ENCODE results near the gene DDX3X. TPM values are rescaled to one million over a fixed set of nuclear protein-coding genes. Genes with fewer than 3 reads are reported as not detected.

Gene DDX3X
- total RNA-seq, 1 experiment from 2014 or later = 228 TPM

DNA sequence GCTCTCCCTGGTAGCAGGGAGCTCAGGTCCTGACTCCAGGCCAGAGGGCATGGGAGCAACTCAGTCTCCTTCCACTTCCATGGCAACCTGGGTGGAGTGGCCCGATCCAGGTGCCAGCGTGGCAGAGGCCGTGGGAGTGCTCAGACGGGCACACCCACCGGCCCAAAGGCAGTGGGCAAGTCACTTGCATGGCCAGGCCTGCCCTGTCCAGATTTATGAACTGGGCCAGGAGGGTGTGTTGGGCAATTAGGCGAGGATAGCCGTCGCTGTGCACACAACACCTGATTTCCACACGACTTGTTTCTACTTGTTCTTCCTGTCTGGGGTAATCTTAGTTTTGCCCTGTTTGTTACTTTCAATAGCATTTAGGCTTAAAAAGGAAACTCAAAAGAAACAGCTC is 57.6 kb downstream of the DDX3X start (continued):
- TF ChIP-seq, protein P1, sequence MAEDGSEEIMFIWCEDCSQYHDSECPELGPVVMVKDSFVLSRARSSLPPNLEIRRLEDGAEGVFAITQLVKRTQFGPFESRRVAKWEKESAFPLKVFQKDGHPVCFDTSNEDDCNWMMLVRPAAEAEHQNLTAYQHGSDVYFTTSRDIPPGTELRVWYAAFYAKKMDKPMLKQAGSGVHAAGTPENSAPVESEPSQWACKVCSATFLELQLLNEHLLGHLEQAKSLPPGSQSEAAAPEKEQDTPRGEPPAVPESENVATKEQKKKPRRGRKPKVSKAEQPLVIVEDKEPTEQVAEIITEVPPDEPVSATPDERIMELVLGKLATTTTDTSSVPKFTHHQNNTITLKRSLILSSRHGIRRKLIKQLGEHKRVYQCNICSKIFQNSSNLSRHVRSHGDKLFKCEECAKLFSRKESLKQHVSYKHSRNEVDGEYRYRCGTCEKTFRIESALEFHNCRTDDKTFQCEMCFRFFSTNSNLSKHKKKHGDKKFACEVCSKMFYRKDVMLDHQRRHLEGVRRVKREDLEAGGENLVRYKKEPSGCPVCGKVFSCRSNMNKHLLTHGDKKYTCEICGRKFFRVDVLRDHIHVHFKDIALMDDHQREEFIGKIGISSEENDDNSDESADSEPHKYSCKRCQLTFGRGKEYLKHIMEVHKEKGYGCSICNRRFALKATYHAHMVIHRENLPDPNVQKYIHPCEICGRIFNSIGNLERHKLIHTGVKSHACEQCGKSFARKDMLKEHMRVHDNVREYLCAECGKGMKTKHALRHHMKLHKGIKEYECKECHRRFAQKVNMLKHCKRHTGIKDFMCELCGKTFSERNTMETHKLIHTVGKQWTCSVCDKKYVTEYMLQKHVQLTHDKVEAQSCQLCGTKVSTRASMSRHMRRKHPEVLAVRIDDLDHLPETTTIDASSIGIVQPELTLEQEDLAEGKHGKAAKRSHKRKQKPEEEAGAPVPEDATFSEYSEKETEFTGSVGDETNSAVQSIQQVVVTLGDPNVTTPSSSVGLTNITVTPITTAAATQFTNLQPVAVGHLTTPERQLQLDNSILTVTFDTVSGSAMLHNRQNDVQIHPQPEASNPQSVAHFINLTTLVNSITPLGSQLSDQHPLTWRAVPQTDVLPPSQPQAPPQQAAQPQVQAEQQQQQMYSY (CRISPR knock-in tag; IDR thresholded peaks at IDR 0.05) = no peak

DNA sequence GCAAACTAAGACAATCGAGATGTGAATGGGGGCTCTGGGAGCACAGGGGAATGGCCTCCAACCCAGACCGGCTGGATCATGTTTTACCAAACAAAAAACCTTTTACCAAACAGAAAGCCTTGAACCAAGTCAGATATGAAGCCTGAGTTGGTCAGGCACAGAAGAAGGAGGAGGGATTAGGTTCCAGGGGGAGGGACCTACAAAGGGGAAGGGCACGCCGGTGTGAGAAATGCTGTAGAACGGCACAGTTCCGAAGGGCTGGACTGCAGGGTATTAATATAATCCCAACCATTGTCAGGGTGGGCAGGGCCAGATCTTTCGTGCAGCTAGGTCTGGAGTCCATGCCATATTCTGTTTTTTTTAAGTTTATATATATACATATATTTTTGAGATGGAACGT is 60.3 kb downstream of the DDX3X start:
- DNase-seq (ENCODE audit: low spot score) (no peak), ATAC-seq (no peak)
- no peak overlapping the region for H3K27ac Mint-ChIP-seq
- TF ChIP-seq ZNF416 (CRISPR knock-in tag; IDR thresholded peaks at IDR 0.05) (no peak), ZNF232 (CRISPR knock-in tag; IDR thresholded peaks at IDR 0.05) (no peak), ZBTB21 (CRISPR knock-in tag; IDR thresholded peaks at IDR 0.05; ENCODE audit: borderline replicate concordance) (no peak), ESRRA (CRISPR knock-in tag; IDR thresholded peaks at IDR 0.05; ENCODE audit: borderline replicate concordance) (no peak), MYBL2 (CRISPR knock-in tag; IDR thresholded peaks at IDR 0.05) (no peak), IRF2 (CRISPR knock-in tag; IDR thresholded peaks at IDR 0.05; ENCODE audit: borderline replicate concordance, low read depth) (no peak), TCF7 (CRISPR knock-in tag; IDR thresholded peaks at IDR 0.05; ENCODE audit: low read depth) (no peak), KAT7 (CRISPR knock-in tag; IDR thresholded peaks at IDR 0.05; ENCODE audit: borderline replicate concordance) (no peak), OVOL2 (CRISPR knock-in tag; IDR thresholded peaks at IDR 0.05; ENCODE audit: borderline replicate concordance) (no peak), JAZF1 (CRISPR knock-in tag; IDR thresholded peaks at IDR 0.05) (no peak)
- TF ChIP-seq, protein P2, sequence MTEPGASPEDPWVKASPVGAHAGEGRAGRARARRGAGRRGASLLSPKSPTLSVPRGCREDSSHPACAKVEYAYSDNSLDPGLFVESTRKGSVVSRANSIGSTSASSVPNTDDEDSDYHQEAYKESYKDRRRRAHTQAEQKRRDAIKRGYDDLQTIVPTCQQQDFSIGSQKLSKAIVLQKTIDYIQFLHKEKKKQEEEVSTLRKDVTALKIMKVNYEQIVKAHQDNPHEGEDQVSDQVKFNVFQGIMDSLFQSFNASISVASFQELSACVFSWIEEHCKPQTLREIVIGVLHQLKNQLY (CRISPR knock-in tag; IDR thresholded peaks at IDR 0.05) = no peak
- TF ChIP-seq, protein P3, sequence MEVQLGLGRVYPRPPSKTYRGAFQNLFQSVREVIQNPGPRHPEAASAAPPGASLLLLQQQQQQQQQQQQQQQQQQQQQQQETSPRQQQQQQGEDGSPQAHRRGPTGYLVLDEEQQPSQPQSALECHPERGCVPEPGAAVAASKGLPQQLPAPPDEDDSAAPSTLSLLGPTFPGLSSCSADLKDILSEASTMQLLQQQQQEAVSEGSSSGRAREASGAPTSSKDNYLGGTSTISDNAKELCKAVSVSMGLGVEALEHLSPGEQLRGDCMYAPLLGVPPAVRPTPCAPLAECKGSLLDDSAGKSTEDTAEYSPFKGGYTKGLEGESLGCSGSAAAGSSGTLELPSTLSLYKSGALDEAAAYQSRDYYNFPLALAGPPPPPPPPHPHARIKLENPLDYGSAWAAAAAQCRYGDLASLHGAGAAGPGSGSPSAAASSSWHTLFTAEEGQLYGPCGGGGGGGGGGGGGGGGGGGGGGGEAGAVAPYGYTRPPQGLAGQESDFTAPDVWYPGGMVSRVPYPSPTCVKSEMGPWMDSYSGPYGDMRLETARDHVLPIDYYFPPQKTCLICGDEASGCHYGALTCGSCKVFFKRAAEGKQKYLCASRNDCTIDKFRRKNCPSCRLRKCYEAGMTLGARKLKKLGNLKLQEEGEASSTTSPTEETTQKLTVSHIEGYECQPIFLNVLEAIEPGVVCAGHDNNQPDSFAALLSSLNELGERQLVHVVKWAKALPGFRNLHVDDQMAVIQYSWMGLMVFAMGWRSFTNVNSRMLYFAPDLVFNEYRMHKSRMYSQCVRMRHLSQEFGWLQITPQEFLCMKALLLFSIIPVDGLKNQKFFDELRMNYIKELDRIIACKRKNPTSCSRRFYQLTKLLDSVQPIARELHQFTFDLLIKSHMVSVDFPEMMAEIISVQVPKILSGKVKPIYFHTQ (CRISPR knock-in tag; IDR thresholded peaks at IDR 0.05) = no peak
- TF ChIP-seq, protein P4, sequence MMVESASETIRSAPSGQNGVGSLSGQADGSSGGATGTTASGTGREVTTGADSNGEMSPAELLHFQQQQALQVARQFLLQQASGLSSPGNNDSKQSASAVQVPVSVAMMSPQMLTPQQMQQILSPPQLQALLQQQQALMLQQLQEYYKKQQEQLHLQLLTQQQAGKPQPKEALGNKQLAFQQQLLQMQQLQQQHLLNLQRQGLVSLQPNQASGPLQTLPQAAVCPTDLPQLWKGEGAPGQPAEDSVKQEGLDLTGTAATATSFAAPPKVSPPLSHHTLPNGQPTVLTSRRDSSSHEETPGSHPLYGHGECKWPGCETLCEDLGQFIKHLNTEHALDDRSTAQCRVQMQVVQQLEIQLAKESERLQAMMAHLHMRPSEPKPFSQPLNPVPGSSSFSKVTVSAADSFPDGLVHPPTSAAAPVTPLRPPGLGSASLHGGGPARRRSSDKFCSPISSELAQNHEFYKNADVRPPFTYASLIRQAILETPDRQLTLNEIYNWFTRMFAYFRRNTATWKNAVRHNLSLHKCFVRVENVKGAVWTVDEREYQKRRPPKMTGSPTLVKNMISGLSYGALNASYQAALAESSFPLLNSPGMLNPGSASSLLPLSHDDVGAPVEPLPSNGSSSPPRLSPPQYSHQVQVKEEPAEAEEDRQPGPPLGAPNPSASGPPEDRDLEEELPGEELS (CRISPR knock-in tag; IDR thresholded peaks at IDR 0.05) = no peak
- TF ChIP-seq, protein P5, sequence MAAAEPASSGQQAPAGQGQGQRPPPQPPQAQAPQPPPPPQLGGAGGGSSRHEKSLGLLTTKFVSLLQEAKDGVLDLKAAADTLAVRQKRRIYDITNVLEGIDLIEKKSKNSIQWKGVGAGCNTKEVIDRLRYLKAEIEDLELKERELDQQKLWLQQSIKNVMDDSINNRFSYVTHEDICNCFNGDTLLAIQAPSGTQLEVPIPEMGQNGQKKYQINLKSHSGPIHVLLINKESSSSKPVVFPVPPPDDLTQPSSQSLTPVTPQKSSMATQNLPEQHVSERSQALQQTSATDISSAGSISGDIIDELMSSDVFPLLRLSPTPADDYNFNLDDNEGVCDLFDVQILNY (CRISPR knock-in tag; IDR thresholded peaks at IDR 0.05) = no peak
- TF ChIP-seq, protein P6, sequence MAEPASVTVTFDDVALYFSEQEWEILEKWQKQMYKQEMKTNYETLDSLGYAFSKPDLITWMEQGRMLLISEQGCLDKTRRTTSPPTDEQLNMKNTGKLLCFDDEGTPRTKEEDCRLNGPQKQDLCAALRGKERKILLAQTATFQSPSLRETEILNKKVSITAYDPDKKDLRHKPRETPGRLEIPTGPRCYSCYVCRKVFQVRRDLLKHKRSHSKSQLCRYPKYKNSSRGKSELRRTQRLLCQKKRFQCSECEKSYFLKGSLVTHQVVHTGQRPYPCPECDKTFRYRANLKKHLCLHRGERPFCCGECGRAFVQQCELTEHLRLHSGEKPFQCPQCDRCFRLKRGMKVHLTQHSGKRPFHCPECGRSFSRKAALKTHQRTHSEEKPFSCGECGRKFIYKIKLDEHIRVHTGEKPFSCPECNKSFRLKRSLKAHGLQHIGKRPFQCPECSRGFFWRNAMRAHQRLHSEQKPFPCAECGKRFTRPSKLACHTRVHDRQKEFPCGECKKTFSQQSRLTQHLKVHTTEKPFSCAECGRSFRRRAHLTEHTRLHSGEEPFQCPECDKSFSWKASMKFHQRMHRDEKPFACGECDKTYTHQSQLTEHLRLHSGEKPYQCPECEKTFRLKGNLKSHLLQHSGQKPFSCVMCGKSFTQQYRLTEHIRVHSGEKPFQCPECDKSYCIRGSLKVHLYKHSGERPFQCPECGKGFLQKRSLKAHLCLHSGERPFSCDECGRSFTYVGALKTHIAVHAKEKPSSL (CRISPR knock-in tag; conservative IDR thresholded peaks at IDR 0.05) = no peak
- TF ChIP-seq, protein P7, sequence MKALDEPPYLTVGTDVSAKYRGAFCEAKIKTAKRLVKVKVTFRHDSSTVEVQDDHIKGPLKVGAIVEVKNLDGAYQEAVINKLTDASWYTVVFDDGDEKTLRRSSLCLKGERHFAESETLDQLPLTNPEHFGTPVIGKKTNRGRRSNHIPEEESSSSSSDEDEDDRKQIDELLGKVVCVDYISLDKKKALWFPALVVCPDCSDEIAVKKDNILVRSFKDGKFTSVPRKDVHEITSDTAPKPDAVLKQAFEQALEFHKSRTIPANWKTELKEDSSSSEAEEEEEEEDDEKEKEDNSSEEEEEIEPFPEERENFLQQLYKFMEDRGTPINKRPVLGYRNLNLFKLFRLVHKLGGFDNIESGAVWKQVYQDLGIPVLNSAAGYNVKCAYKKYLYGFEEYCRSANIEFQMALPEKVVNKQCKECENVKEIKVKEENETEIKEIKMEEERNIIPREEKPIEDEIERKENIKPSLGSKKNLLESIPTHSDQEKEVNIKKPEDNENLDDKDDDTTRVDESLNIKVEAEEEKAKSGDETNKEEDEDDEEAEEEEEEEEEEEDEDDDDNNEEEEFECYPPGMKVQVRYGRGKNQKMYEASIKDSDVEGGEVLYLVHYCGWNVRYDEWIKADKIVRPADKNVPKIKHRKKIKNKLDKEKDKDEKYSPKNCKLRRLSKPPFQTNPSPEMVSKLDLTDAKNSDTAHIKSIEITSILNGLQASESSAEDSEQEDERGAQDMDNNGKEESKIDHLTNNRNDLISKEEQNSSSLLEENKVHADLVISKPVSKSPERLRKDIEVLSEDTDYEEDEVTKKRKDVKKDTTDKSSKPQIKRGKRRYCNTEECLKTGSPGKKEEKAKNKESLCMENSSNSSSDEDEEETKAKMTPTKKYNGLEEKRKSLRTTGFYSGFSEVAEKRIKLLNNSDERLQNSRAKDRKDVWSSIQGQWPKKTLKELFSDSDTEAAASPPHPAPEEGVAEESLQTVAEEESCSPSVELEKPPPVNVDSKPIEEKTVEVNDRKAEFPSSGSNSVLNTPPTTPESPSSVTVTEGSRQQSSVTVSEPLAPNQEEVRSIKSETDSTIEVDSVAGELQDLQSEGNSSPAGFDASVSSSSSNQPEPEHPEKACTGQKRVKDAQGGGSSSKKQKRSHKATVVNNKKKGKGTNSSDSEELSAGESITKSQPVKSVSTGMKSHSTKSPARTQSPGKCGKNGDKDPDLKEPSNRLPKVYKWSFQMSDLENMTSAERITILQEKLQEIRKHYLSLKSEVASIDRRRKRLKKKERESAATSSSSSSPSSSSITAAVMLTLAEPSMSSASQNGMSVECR (CRISPR knock-in tag; IDR thresholded peaks at IDR 0.05; ENCODE audit: borderline replicate concordance) = no peak
- TF ChIP-seq, protein P8, sequence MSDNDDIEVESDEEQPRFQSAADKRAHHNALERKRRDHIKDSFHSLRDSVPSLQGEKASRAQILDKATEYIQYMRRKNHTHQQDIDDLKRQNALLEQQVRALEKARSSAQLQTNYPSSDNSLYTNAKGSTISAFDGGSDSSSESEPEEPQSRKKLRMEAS (CRISPR knock-in tag; IDR thresholded peaks at IDR 0.05) = no peak
- H3K9me3 Mint-ChIP-seq = no peaks in the 10 kb centered on the region
- CTCF ChIA-PET = no interaction called here
- H3K27me3 Mint-ChIP-seq (ENCODE audit: low read depth) = no peaks in the 10 kb centered on the region
- H3K36me3 Mint-ChIP-seq = no peaks in the 10 kb centered on the region
- peaks cover 12% of the 10 kb centered on the region for H3K4me1 Mint-ChIP-seq
- POLR2A ChIA-PET = no interaction called here
- no peak overlapping the region for H3K4me3 Mint-ChIP-seq
